HG02678 (cell line): ENCODE results near the gene FRK.
"Not testable (repeated sequence)": the region's sequence is repeated elsewhere in the genome, so short reads cannot be mapped to it uniquely, and the experiment has no call there.

ENCODE experiments used
- ATAC-seq: cut with Tn5 transposase; IDR thresholded peaks from one replicate; pipeline ENCODE4 v1.9.1; 2021; ENCODE audit warnings: mild to moderate bottlenecking, moderate library complexity; ENCODE audit not compliant: unreplicated experiment

FRK gene

DNA sequence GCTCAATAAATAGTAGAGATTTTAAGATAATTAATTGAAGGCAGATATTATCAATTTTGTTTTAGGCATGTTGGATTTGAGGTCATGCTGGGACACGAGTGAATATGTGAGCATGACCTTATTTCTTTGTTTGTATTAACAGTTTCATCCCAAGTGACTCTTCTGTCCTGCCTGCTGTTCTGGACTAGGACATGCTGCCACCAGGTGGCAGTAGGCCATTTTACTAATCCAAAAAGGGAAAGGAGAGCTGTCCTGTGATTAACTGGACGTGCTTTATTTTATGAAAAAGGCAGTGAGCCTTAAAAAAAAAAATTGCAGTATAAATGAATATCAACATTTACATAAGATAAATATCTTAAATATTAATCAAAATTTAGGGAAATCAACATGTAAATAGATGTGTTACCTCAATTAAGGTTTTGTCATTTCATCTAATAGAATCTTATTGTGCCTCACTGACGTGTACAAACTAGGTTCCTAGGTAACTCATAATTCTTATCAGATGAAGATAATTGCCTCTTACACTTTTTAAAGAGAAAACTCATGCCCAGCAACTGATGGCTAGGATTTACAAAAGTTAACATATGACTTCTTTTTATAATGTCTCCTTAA is 49.8 kb downstream of the FRK start:
- ATAC-seq: peak; percentile 33

DNA sequence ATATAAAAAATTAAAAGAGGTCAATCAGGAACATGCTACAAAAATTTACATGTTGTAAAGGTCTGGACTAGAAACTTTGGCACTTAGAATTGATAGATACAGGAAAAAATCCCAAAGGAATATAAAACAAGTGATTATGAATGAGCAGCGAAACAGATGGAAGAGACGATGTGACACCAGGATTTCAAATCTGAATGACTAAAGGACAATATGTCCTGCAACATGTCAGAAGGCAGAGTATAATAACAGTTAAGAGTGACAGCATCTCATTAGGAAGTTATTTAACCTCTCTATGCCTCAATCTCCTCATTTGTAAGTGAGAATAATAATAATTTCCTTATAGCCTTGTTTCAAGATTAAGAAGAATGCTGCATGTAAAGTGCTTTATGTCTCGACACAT is 50.3 kb downstream of the FRK start:
- no peak for ATAC-seq

DNA sequence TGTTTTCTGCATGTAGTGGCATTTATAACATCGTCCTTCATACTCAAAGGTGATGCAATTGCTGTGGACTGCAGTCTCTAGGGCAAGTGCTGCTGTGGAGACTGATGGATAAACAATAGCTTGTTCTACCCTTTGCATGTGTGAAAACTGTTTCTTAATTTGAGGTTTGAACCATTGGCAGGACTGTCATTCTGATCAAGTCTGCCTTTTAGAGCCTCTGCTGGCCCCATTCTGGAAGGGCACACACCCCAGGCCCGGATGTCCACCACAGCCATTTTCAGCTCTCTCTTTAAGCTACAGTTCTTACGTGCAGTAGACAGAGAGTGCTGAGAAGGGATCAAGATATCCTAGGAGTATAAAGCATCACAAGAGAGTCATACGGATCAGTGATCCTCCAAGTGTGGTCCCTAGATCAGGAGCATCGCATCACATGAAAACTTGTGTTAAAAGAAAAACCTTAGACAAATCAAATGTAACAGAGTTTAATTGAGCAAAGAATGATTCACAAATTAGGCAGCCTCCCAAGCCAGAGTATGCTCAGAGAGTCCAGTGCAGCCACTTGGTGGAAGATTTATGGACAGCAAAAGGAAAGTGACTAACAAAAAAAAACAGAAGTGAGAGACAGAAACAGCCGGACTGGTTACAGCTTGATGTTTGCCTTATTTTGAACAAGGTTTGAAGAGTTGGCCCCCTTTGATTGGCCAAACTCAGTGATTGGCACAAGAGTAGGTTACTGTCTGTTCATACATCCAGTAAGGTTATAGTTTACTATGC is 52.0 kb downstream of the FRK start:
- peak; percentile 64 for ATAC-seq

DNA sequence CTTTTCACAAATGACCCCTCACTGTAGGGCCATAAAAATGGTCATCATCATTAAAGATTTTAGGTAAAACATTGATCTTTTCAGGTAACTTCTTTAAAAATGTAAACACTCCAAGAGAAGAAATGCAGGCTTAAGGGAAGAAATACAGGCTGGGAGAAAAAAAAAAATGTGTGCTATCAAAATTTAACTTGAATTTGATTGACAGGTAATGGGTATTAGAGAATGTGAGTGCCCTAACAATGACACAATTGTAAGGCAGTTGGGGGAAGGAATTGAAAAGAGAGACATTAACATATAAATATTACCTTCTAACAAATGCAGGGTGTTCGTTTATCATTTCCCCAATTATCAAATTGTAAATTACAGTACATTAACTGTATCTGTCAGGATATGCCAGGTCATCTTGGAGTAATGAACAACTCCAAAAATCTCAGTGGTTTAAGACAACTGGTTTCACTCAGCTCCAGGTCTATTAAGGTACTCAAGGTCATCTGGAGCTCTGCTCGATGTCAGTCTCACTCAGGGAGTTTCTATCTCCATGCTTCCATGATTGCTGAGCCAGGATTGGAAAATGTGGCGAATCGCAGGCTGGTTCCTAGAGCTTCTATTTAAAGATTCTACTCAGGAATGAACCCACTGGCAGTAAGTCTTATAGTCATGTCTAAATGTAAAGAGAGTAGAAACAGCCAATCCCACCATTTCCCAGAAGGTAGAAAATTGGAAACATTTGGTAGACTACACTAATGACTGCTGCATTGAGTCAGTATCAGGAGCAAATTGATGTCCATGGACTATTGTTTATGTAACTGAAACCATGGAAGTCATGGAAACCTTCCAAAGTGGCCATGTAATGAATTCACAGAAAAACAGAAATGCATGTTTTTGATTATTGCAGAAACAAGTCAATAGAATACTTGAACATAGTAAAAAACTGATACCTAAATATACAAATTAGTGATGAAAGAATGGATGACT is 55.6 kb downstream of the FRK start:
- ATAC-seq: no peak

DNA sequence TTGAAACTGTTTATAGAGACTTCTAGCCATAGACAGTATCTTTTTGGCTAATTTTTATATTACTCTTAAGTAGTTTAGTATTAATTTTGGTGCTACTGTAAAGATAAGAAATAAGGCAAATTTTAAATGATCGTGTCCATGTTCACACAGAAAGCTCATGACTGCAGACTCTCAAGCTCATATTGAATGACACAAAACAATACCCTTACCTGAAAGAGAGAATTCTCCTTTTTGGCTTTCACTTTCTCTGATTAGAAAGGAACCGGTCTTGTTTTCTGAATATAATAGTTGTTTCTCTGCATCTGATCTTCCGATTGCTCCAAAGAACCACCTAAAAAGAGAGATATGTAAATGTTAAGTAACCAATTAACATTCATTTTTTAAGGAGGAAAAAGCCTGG is 57.0 kb downstream of the FRK start:
- peak; percentile 92 for ATAC-seq

DNA sequence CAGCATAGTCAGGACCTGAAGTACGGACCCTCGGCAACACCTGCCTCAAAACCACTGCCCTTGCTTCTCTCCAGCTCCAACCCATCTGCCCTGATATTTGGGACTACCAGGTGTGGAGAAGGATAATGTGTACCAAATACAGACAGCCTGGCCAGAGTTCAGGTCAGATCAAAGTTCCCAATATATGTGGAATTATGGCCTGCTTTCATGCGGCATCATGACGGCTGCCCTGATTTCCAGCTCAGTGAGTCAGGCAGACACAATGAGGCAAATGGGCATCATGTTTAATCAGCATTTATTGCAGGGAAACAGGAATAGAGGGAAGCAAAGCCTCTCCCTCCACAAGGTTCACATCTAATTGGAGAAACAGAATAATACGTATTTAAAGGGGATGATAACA is 57.9 kb downstream of the FRK start:
- ATAC-seq: no peak

DNA sequence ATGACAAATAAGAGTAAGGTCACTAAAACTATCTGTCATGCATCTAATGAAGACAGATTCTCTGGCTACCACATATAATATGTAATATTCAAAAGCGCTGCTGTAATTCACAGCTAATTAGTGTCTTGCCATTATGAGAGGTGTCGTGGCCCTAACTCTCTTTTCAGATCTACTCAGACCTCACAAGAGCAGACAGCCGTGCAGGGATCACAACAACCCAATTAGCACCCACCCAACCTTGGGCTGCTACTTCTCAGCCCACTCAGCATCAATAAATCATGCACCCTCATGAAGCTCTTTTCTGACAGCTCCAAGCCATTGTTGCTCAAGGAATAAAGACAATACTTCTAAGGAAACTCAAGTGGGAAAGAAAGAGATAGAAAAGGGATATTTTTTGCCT is 61.5 kb downstream of the FRK start:
- no peak for ATAC-seq

DNA sequence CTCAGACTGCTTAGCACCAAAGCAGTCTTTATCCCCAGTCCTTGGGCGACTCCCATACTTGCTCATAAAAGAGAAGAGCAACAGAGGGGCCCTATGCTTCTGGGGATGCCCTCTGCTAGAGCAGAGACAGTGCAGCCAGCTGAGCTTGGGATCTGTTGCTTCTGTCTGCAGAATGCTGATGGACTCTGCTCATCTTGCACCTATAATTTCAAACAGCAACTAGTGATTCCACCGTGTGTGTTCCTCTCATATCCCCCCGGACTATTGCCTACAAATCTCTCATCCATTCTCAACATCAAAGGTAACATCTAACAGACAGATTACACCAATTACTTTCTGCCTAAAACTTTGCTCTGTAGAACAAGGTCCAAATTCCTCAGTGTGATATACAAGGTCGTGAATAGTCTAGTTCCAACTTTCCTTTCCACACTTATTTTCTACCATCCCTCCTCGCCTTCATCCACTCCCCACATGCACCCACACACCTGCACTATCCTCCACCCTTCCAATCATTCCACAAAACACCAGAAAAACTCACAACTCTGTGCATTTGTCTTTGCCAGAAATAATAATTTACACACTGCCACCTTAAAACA is 62.6 kb downstream of the FRK start:
- ATAC-seq: no peak

DNA sequence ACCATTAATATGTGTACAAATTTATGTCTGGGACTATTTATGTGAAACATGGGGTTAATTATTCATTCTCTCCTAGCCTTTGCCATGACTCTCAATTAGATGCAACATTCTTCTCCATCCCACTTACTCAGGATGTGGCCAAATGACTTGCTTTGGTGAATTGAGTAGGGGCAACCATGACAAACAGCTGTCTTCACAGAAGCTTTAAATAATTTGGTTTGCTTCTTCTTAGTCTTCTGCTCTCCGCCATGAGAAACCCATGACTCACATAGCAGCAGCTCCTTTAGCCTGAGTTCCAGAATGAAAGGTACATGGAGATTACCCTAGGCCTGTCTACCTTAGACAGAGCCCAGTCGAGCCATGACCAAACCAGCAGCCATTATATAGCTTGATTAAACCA is 74.7 kb downstream of the FRK start:
- no peak for ATAC-seq

DNA sequence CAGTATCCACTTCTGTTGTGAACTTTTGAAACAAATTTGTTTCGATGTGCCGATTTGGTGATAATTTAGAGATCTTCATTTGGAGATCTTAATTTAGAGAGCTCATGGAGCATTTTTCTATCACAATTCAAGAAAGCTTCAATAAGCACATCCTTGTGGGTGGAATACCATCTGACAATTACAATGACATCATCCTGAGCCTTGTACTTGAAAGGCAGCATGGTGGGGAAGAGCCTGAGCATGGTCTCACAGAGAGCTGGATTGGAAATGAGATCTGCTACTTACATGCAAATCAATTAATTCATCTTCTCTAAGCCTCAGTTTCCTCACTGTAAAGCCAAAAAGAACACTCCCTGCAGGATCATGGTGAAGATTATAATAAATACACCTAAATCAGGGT is 75.9 kb downstream of the FRK start:
- ATAC-seq: no peak

DNA sequence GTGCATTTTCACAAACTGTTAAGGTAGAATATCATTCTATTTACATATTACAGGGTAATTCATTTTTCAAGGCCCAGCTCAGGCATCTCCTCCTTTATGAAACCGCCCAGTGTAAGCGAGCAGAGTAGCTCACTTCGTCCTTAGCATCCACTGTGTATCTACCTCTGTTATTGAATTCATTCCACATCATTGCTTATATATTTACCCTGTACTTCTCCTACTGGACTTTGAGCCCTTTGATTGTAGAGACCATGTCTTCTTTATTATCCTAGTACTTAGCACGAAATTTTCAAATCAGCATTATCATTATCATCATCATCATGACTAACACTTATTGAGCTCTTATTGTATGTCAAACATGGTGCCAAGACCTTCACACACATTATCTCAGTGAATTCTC is 76.7 kb downstream of the FRK start:
- no peak for ATAC-seq

DNA sequence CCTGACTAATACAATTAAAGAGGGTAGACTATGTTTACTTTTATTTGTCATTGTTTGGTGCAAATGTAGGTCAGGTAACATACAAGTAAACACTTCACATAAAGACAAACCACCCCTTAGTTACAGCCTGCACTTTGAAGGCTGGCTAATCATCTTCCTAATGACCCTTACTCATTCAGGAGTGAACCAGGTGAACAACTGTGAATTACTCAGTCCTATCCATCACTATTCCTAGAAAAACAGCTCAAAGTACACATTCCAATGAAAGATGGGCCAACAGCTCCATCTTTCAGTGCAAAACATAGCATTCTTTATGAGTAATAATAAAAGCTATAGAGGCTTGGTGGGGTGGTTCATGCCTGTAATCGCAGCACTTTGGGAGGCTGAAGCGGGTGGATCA is 78.2 kb downstream of the FRK start:
- ATAC-seq: no peak

DNA sequence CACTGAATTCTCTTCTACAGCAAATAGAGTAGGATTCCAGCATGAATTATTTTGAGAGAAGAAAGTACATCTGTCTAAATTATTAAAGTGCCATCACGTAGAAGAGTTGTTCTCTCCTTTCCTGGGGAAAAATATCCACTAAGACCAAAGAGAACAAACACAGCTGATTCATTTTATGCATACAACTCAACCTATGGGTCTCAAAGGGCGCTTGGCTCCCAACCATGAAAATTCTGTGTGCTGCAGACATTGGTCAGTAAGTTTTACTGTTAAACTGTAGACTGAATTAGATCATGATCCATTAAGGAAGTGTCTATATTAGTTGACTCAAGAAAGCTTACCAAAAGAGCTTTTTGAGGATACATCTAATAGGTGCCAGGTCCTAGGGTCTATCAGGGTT is 83.5 kb downstream of the FRK start:
- ATAC-seq: no peak

DNA sequence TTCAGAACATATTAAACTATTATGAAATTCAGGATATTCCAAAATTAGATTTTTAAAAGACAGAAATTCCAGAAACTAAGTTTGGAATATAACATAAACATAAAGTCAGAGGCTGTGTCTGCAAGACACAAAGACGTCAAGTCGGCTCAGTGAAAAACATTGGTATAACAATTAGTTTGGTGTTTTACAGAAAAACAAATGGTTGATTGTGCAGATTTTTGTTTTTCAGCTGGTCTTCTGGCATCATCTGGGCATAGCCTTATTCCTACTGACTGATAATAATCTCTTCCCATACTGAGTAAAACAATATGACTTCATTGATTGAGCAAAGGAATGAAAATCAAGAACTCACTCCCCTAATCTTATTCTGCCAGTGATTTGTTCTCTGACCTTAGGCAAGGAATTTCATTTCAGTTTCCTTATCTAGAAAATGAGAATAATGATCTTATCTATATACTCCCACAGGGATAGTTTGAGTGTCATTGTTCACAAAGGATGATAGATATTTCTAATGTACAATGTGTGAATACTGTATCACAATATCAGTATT is 84.3 kb downstream of the FRK start:
- ATAC-seq: no peak

DNA sequence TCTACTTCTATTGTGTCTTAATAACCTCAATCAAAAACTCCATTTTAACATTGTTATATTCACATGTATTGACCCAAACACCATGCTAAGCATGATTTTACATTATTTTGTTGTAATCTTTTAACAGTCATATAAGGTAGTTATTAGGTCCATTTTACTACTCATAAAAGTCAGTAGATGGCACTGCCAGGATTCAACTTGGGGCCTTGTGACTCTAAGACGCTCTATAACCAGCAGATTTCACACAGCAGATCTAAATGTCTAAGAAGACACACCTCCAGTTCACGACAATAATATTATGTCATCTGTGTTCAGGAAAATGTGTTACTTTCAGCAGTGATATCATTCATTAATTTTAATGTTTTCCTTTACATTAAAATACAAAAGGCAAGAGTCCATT is 88.0 kb downstream of the FRK start:
- no peak for ATAC-seq

DNA sequence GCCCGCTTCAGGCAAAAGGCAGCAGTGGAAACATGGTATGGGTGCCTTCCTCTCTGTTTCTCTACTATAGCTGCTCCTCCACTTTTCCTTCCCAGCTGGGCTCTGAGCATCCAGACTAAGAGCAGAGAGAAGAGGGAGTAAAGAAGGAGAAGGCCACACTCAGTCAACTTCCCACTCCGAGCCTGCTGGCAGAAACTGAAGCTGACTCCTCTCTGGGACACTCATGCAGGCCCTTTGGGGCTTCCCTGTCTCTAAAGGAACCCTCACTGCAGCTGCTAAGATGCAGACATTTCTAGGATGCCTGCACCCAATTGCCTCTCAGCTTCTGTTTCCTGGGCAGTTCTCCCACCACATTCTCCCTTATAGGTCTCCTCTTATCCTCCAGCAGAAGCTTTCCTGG is 88.9 kb downstream of the FRK start:
- no peak for ATAC-seq

DNA sequence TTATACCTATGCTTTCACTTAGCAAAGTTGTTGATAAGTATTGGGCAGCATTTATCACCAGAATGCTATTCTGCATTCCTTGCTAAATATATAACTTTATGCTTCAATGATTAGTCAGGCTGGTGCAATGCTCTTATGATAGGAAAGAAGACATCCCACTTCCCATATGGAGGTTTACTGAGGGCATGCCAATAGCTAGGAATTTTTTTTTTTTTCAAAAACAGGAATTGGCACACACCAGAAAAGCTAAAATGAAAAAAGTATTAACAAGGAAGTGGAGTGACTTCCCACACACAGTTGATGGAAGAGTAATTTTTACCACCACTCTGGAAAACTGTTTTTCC is 90.8 kb downstream of the FRK start:
- ATAC-seq: no peak

DNA sequence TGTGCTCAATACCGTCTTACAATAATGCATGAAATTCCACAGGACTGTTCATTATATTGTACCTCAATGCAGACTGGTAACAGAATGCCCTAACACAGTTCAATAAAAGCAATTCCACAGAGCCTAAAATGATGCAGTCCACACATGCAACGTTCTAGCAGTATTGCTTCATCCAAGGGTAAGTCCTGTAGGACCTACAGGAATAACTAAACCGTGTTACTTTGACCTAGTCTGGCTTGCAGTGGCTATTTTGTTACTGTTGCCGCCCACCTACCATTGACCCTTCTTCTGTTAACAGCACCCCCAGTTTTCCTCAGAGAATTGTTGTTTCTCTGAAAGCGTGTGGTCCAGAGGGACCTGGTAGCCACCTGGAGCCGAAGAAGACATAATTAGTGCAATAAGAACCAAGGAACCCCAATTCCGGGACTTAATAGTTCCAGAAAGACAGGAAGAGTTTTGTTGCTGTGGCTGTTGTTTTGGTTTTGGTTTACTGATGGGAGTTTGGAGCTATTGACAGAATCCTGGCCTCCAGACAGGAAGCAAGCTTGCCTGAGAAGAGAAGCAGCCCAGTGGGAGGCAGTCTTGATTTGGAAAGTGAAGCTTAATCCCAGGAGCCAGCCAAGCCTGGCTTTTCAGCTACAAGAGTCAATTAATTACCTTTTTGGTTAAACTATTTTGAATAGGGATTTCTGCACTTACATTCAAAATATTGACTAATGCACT is 91.3 kb downstream of the FRK start:
- ATAC-seq: no peak

DNA sequence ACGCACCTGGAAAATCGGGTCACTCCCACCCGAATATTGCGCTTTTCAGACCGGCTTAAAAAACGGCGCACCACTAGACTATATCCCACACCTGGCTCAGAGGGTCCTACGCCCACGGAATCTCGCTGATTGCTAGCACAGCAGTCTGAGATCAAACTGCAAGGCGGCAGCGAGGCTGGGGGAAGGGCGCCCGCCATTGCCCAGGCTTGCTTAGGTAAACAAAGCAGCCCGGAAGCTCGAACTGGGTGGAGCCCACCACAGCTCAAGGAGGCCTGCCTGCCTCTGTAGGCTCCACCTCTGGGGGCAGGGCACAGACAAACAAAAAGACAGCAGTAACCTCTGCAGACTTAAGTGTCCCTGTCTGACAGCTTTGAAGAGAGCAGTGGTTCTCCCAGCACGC is 100.4 kb downstream of the FRK start:
- not testable (repeated sequence) for ATAC-seq

DNA sequence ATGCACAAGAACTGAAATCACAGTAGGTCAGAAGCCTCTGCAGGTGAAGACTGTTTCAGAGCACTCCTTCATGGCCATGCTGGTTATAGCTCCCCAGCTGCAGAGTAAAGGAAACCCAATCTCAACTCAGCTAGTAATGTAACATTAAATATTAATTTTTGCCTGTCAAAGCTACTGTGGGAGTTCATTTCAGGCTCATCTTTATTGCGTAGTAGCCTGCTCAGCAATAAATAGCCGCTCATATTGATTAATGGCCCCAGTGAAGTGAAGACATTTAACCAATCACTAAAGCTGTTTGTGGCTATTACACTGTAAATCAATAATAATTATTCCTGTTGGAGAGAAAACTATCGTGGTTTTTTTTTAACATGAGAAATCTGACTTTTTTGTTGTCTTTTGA is 101.7 kb downstream of the FRK start:
- ATAC-seq: no peak

DNA sequence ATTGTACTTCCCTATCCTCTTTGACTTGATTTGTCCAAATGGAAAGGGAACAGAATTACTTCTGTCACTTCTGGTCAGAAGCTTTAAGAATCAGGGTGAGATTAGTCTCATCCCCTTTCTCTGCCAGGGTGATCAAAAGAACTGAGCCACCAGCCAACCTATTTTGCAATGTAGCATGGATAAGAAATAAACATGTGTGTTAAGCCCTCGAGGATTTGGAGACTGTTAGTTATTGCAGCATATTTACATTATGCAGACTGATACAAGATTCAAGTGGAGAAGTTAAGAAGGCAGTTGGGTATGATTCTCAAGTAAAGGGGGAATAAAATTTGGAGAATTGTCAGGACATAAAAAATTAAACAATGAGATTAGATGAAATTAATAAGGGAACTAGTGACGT is 106.0 kb downstream of the FRK start:
- ATAC-seq: no peak
